Small intestine (tissue), 7 donors: ENCODE measurements around the gene PDE4D. TPM values are rescaled to one million over a fixed set of nuclear protein-coding genes. Genes with fewer than 3 reads are reported as not detected.

Experiments
- DNase-seq, 2 donors: peaks; one replicate each; pipeline versions ENCODE4 v3.0.0 to v3.0.0-alpha.2; 2013
- FAIRE-seq: peaks from 2 replicates; lab custom pipeline; 2012; peaks lifted over from hg19 to GRCh38; lab: Jason Lieb, UNC
- H3K27ac ChIP-seq, 3 donors: one replicate each; pipeline ENCODE4 v1.5.1; 2013; ENCODE audit warnings: low read length in 2 of 3, mild to moderate bottlenecking in 2 of 3, control low read depth in 1 of 3, inconsistent platforms in 1 of 3, low read depth in 1 of 3, moderate library complexity in 1 of 3
- H3K27me3 ChIP-seq, 3 donors: one replicate each; pipeline ENCODE4 v1.6.1; 2013; ENCODE audit warnings: low read length in 3 of 3, inconsistent platforms in 1 of 3; ENCODE audit not compliant: control insufficient read depth in 3 of 3, insufficient read depth in 3 of 3
- H3K36me3 ChIP-seq, 3 donors: one replicate each; pipeline ENCODE4 v1.6.1; 2013; ENCODE audit warnings: low read length in 3 of 3, inconsistent platforms in 1 of 3, low read depth in 1 of 3, mild to moderate bottlenecking in 1 of 3, moderate library complexity in 1 of 3; ENCODE audit not compliant: control insufficient read depth in 3 of 3, insufficient read depth in 2 of 3
- H3K4me1 ChIP-seq, 3 donors: one replicate each; pipeline ENCODE4 v1.6.1; 2013; ENCODE audit warnings: low read length in 2 of 3, inconsistent platforms in 1 of 3, low read depth in 1 of 3, mild to moderate bottlenecking in 1 of 3, moderate library complexity in 1 of 3; ENCODE audit not compliant: control insufficient read depth in 3 of 3, insufficient read depth in 2 of 3
- H3K4me3 ChIP-seq, 3 donors: one replicate each; pipeline ENCODE4 v1.5.1; 2013; ENCODE audit warnings: low read length in 3 of 3, control low read depth in 1 of 3, inconsistent platforms in 1 of 3, low read depth in 1 of 3, mild to moderate bottlenecking in 1 of 3, moderate library complexity in 1 of 3
- H3K9me3 ChIP-seq, 2 donors: one replicate each; pipeline ENCODE4 v1.6.1; 2013; ENCODE audit warnings: low read depth in 1 of 2, low read length in 1 of 2; ENCODE audit not compliant: control insufficient read depth in 2 of 2, insufficient read depth in 1 of 2
- WGBS, 3 donors: extraction: QIAGEN DNeasy Blood & Tissue Kit; methylation state at CpG; one replicate each; pipeline ENCODE4 v1.1.7; 2013; 5-methylcytosine and 5-hydroxymethylcytosine counted together
- polyA plus RNA-seq, 4 donors: library from polyadenylated mRNA; stranded (reverse) in 3 of 4; unstranded in 1 of 4; fragments of 200-250 nt in 3 of 4; fragments of 120-200 nt in 1 of 4; gene quantifications; one replicate each; pipeline versions ENCODE4 v1.2.1 to v1.2.3, GENCODE V29; 2013
- donor health status: healthy with polysubstance abuse.
- donor health status: control.
- donor health status: control.
- donor health status: Bipolar disorder and iron deficiency.
- donor health status: healthy.

Gene PDE4D
- polyA plus RNA-seq, 4 donors, result 2.9 to 16.2 (median 5.3) TPM

- DNase-seq, result no peak
- Histone ChIP-seq H3K27me3 (no peaks in the 10 kb centered on the region), H3K4me3 (no peak overlapping the region), H3K4me1 (peaks cover 0 to 2% (median 0%) of the 10 kb centered on the region in 3 donors), H3K9me3 (no peaks in the 10 kb centered on the region), H3K27ac (peak overlapping the region in 1 of 3 donors; percentile 15), H3K36me3 (no peaks in the 10 kb centered on the region)
- 64 to 74% (median 70%) methylated on average over 7 of the region's 7 CpGs for WGBS, 3 donors
- FAIRE-seq, result no peak
These were observed 405.5 kb downstream of the PDE4D start for GRCh38 chr5:59487772-59488729.

DNA sequence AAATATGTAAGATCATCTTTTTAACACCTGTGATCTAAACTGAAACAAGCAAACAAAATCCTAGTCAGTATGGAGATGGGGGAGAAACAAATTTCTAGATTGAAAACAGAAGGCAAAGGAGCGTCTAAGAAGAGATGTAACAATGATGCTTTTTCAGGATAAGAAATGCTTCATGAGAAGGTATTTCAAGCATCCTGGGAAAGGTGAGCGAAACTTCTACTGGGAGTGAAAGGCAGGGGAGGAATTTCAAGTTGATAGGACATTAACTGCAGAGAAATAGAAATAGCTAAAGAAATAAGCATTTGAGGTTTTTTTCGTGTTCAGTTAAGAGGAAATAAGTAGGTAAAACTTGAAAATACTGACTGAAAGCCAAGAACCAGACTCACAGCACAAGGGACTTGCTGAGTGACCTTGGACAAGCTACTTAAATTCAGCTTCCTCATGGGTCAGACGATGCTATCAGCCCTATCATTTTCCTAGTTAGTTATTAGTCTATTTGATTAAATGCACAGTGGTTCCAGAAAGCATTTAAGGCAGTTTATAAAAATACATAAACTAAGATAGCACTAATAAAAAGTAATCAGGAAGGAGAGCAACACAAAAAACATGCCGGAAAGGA, 406.3 kb downstream of the PDE4D start:
- DNase-seq, result no peak
- no peak for FAIRE-seq
- no peak overlapping the region for H3K27ac ChIP-seq

DNA sequence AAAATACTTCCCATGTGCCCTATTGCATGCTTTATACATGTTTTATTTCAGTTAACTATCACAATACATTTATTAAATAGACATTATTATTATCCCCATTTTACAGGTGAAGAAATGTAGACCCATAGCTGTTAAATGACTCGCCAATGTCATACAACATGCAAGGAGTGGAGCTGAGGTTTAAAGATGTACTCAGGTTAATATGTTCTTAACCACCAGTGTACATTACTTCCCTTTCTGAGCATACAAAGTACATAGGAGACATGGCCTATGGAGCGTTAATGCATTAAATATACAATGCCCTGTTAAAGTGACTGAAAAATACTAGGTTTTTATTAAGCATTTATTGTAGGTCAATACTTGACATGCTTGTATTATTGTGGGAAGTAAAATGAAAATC, 407.0 kb downstream of the PDE4D start:
- Histone ChIP-seq H3K27me3 (no peaks in the 10 kb centered on the region), H3K36me3 (no peaks in the 10 kb centered on the region), H3K4me3 (no peak overlapping the region), H3K27ac (no peak overlapping the region), H3K9me3 (no peaks in the 10 kb centered on the region), H3K4me1 (peaks cover 0 to 2% (median 0%) of the 10 kb centered on the region in 3 donors)
- FAIRE-seq, result no peak
- 96% methylated on average over 2 of the region's 2 CpGs for WGBS, 3 donors
- DNase-seq, result no peak

More for the DNA sequence above, 406.3 kb downstream of the PDE4D start:
- WGBS, 3 donors, result 46 to 66% (median 54%) methylated on average over 5 of the region's 5 CpGs
- H3K4me1 ChIP-seq, result peaks cover 0 to 2% (median 0%) of the 10 kb centered on the region in 3 donors
- no peaks in the 10 kb centered on the region for H3K9me3 ChIP-seq
- H3K27me3 ChIP-seq, result no peaks in the 10 kb centered on the region
- H3K4me3 ChIP-seq, result no peak overlapping the region
- H3K36me3 ChIP-seq, result no peaks in the 10 kb centered on the region

GRCh38 chr5:59485629-59486439, 407.7 kb downstream of the PDE4D start:
- Histone ChIP-seq H3K27ac (no peak overlapping the region), H3K9me3 (no peaks in the 10 kb centered on the region), H3K4me1 (peaks cover 0 to 2% (median 0%) of the 10 kb centered on the region in 3 donors), H3K36me3 (no peaks in the 10 kb centered on the region), H3K27me3 (no peaks in the 10 kb centered on the region), H3K4me3 (no peak overlapping the region)
- no peak for FAIRE-seq
- no peak for DNase-seq
- WGBS, 3 donors, result 48 to 66% (median 58%) methylated on average over 2 of the region's 2 CpGs

GRCh38 chr5:59485107-59485506, 408.4 kb downstream of the PDE4D start:
- Histone ChIP-seq H3K27me3 (no peaks in the 10 kb centered on the region), H3K4me3 (no peak overlapping the region), H3K9me3 (no peaks in the 10 kb centered on the region), H3K27ac (no peak overlapping the region), H3K4me1 (peaks cover 0 to 2% (median 0%) of the 10 kb centered on the region in 3 donors), H3K36me3 (no peaks in the 10 kb centered on the region)
- FAIRE-seq (no peak), DNase-seq (no peak)
- 71 to 92% (median 80%) methylated on average over 2 of the region's 2 CpGs for WGBS, 3 donors

DNA sequence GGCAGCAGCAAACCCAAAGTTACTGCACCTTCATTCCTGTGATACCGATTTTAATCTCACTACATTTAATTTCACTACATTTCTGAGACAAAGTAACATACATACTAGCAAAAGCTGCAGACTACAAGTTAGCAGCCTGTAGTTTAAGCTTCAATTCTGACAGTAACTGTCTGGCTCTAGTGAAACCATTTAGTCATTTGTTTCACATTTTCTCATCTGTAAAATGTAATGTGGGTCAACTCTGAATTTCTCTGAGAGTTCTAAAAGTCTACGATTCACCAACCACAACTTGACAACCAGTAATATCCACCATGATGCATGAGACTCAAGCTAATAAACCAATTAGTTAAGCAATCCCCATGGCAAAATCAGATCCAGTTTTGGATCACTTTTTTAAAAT, 408.9 kb downstream of the PDE4D start:
- peaks cover 0 to 2% (median 0%) of the 10 kb centered on the region in 3 donors for H3K4me1 ChIP-seq
- H3K9me3 ChIP-seq, result no peaks in the 10 kb centered on the region
- 78 to 85% (median 80%) methylated on average over 2 of the region's 2 CpGs for WGBS, 3 donors
- H3K4me3 ChIP-seq, result no peak overlapping the region
- no peak for DNase-seq
- FAIRE-seq, result no peak
- no peaks in the 10 kb centered on the region for H3K27me3 ChIP-seq
- no peak overlapping the region for H3K27ac ChIP-seq
- H3K36me3 ChIP-seq, result no peaks in the 10 kb centered on the region

DNA sequence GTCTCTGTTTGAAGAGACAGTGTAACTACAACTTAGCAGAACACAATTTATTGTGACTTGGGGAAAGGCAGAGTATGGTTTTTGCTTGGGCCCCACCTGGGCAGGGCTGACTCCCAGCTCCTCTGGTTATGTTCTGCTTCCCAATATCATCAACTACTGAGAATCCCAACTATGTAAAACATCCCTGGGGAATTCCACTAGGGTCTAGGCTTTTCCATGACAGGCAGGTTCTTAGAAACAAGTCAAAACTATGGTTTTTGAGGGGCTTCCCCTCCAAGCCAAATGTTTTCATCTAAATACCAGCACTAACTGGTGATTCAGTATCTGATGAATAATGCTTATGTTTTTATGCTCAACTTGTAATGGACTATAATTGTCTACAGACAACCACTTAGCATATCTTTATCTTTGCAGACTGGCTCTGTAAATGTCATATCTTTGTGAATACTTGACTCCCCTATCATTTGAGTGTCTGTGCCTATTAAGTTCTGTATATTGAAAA, 409.5 kb downstream of the PDE4D start:
- DNase-seq, result no peak
- no peak for FAIRE-seq

DNA sequence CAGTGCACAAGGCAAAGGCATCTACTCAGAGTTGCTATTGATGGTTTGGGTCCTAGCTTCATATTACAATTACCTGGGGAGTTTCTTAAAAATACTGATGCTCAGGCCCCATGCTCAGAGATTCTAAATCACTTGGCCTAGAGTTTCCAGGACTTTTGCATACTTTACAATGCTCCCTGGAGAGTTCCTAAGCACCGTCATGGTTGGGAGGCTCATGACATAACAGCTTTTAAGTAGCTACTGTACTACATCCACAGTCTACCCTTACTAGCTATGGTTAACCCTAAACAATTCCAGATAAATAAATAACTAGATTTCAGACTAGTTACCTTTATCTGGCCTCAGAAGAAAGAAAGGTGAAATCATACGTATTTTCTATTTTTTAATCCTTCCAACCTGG, 414.4 kb downstream of the PDE4D start:
- Histone ChIP-seq H3K4me1 (no peaks in the 10 kb centered on the region), H3K36me3 (no peaks in the 10 kb centered on the region), H3K27ac (no peak overlapping the region), H3K9me3 (no peaks in the 10 kb centered on the region), H3K4me3 (no peak overlapping the region), H3K27me3 (no peaks in the 10 kb centered on the region)
- DNase-seq (no peak), FAIRE-seq (no peak)
- 47 to 95% (median 50%) methylated on average over 2 of the region's 2 CpGs for WGBS, 3 donors

More for the DNA sequence above, 409.5 kb downstream of the PDE4D start:
- no peak overlapping the region for H3K4me3 ChIP-seq
- H3K36me3 ChIP-seq, result no peaks in the 10 kb centered on the region
- no peaks in the 10 kb centered on the region for H3K9me3 ChIP-seq
- H3K27me3 ChIP-seq, result no peaks in the 10 kb centered on the region
- H3K4me1 ChIP-seq, result peaks cover 0 to 2% (median 0%) of the 10 kb centered on the region in 3 donors
- no peak overlapping the region for H3K27ac ChIP-seq
